GM18870 (cell line): ENCODE results near the gene ETFB.

ENCODE experiments used
- ATAC-seq: cut with Tn5 transposase; IDR thresholded peaks from one replicate; pipeline ENCODE4 v1.9.1; 2021; ENCODE audit warnings: moderate library complexity; ENCODE audit not compliant: unreplicated experiment

The ETFB gene

DNA sequence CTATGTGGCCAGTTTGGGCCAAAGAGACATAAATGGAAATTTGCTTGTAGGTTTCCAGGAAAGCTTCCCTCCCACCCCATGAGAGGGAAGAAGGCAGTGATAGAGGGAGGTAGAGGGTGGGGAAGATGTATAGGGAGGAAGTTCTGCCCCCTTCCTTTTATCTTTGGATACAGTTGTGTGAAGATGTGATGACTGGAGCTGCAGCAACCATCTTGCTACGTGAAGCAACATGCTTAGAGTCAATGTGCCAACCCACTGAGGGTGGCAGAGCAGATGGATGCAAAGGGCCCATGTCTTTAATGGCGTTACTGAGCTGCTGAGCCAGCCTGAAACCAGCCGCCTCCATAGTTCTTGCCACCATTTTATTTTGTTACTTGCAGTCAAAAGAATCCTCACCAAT lies 35.0 kb downstream of the ETFB start:
- ATAC-seq, result no peak

DNA sequence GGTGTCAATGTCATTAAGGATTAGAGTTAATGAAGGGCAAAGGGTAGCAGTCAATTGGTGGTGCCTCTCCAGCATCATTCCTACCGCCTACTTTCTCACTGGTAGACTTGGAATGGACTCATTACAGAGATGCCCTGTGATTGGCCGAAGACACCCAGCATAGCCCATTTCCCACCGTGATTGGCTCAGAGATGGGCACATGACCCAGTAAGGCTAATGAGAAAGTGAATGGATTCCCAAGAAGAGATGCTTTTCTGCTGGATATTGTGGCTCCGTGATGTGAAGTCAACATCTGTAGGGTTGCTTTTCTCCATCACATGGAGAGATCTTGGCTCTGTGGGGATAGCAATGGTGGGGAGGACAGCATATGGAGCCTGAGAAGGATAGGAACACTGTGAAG lies 35.8 kb downstream of the ETFB start:
- ATAC-seq, result no peak

DNA sequence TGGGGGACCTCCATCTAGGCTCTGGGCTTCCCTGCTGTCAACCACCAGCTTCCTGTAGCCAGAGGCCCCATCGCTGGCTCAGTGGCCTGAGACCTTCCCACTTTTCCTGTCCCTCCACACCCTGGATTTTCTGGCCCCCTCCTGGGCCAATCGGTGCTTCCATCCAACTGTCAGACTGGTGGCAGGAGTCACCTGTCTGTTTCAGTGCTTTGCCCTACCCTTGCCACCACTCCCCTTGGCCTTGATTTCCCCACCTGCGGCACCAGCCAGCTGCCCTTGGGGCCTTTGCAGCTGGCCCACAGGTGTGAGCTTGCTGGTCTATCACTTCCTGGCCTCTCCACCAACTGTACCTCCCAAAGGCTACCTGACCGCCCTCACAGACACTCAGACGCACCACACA lies 36.8 kb downstream of the ETFB start:
- ATAC-seq, result no peak

DNA sequence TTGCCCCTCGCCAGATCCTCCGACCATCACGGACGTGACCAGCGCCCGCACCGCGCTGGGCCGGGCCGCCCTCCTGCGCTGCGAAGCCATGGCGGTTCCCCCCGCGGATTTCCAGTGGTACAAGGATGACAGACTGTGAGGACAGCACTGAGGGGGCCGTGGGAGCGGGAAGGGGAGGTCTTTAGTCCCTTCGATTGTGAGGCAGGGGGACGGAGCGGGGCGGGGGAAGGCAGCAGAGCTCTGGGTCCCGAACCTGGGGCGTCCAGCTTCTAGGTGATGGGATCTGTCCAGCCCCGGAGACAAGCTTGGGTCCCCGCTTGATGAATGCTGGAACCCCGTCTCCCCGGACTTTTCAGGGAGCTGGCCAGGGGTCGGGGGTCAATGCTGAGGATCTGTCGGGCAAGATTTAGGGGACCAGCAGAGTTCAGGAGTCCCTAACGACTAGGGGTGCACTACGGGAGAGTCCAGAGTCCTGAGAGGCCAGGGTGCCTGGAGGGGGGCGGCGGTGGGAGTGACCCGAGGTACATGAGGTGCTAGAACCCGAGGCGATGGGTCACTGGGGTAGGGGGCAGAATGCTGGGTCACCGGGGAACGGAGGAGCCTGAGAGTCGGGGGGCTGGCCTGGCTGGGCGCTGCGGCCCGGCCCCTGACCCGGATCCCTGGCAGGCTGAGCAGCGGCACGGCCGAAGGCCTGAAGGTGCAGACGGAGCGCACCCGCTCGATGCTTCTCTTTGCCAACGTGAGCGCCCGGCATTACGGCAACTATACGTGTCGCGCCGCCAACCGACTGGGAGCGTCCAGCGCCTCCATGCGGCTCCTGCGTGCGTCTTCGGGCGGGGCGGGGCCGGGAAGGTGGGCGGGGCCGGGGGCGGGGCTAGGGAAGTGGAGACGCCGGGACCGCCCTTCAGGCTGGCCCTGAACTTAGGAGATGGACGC lies 38.9 kb downstream of the ETFB start:
- no peak for ATAC-seq

DNA sequence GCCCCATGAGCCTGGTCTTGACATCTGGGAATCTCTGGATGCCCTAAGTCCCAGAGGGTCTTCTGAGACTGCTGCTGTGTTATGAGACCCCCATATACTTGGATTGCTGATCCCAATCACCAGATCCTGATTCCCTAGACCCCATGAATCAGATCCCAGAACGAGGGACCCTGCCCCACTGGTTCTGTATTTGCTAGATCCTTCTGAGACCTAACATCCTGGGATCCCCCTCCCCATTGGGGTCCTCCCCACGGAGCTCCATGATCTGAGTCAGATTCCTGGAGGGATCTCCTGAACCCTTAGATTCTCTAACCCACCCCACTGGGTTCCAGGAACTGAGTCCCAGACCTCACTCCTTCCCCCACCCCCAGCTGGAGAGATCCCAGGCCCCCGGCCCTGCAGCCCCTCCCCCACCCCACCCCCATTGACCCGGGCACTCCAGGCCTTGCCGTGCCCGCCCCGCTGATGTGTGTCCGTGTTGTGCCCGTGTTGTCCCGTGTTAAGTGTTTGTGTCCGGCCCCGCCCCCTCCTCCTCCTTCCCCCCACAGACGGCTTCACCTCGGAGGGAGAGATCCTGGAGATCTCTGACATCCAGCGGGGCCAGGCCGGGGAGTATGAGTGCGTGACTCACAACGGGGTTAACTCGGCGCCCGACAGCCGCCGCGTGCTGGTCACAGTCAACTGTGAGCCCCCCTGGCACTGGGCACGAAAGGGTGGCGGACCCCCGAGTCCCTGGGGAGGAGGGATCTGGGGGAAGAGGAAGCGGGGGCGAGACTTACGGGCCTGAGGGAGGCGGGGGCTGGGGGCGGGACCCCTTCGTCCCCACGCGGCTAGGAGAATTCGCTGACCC lies 39.7 kb downstream of the ETFB start:
- no peak for ATAC-seq

DNA sequence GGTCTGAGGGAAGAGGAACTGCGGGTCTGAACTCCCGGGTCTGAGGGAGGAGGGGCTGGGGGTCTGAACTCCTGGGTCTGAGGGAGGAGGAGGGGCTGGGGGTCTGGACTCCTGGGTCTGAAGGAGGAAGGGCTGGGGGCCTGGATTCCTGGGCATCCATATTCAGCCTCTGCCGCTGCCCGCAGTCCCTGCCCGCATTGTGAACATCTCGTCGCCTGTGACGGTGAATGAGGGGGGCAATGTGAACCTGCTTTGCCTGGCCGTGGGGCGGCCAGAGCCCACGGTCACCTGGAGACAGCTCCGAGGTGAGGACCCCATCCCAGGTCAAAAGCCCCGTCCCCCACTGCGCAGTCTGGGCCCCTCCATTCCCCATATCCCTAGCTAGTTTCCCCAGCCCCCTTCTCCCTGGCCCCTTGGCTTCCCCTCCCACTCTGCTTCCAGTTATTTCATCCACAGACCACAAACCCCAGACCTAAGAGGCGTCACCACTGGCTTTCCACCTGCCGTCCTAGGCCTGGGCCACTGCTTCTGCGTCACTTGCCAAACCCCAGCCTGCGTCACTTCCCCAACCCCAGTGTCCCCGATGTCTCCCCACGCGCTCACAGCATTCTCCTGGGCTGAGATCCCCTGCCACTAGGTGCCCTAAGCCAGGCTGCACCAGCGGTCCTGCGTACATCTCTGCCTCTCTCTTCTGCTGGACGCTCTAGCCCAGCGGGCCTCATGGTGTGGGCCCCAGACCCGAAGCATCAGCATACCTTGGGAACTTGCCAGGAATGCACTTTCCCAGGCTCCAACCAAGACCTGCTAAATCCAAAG lies 40.8 kb downstream of the ETFB start:
- no peak for ATAC-seq

DNA sequence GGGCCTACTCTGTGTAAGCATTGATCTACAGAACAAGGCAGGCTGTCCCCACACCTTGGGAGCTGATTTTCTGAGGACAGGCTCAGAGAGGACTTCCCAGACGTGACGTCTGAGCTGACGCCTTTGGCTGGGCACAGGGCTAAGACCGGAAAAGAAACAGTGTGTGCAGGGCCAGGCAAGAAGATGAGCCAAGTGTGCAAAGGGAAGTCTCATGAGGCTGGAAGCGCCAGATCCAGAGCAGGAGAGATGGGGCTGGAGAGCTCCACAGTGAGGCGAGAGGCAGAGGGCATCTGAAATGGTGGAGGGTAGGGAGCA lies 42.1 kb downstream of the ETFB start:
- ATAC-seq, result no peak

DNA sequence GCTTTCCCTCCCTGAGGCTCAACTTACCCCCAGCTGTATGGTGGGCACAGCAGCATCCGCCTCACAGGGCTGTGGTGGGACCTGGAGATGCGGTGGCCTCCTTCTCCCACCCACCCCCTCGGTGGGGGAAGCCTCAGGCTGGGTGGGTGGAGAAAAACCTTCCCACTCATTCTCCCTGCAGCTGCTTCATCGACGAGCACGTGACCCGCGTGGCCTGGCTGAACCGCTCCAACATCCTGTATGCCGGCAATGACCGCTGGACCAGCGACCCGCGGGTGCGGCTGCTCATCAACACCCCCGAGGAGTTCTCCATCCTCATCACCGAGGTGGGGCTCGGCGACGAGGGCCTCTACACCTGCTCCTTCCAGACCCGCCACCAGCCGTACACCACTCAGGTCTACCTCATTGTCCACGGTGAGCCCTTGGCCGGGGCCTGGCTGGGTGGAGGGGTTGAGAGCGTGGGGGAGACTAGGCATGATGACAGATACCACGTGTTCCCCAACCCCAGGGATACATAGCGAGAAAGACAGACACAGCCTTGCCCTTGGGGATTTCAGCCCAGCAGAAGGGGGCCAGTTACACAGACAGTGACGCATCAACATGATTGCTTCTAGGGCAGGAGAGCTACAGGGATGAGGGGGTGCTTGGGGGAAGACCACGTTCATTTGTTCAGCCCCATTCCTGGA lies 42.6 kb downstream of the ETFB start:
- no peak for ATAC-seq

DNA sequence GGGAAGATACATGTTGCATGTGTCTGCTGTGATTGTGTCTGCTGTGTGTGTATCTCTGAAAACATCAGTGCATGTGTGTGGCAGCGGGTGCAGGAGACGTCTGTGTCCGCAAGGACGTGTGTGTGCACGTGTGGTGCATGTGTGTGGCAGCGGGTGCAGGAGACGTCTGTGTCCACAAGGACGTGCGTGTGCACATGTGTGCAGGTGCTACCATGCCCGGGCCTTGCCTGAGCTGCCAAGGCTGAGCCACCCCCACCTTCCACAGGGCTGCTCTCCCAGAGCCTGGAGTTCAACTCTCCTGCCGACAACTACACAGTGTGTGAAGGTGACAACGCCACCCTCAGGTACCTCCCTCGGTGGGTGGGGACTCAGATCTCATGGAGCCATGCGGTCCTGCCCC lies 44.4 kb downstream of the ETFB start:
- ATAC-seq, result no peak

DNA sequence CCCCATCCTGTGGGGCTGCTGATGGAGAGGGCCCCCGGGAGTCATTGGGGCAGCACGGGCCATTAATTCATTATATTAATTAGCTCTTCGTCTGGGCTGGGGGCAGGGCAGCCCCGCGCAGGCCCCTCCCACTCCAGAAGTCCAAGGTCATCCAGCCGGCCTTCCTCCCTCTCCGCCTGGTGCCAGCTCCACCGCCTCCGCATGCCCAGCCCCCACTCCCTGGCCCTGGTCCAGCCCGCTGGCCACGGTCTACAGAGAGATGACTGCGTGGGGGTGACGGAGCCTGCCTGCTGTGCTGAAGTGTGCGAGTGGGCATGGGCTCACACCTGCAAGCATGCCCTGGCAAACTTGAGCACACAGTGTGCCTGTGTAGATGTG lies 45.9 kb downstream of the ETFB start:
- no peak for ATAC-seq

DNA sequence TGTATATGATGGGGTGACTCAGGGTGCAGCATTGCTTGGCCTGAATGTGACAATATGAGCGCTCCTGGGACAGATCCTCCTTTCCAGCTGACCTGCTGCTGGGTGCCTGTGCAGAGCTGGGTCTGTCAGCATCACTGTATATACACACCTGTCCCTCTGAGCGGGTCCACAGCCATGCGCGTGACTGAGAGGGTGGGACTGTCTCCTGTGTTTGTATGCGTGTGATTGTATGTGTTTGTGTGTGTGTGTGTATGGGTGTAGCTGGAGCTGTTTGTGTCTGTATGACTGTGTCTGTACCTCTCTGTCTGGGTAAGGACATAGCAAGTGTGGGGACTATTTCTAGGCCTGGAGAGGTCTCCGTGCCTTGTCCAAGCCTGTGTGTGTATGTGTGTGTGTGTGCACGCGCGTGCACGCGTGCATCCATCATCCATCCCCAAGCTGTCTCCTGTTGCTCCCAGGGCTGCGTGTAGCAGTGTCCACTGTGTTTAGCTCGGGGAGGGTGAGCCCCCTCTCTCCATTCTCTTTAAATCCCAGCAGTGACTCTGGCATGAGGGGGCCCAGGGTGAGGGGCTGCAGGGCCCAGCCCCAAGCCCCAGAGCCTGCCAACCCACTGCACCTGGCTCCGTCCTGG lies 46.4 kb downstream of the ETFB start:
- no peak for ATAC-seq

DNA sequence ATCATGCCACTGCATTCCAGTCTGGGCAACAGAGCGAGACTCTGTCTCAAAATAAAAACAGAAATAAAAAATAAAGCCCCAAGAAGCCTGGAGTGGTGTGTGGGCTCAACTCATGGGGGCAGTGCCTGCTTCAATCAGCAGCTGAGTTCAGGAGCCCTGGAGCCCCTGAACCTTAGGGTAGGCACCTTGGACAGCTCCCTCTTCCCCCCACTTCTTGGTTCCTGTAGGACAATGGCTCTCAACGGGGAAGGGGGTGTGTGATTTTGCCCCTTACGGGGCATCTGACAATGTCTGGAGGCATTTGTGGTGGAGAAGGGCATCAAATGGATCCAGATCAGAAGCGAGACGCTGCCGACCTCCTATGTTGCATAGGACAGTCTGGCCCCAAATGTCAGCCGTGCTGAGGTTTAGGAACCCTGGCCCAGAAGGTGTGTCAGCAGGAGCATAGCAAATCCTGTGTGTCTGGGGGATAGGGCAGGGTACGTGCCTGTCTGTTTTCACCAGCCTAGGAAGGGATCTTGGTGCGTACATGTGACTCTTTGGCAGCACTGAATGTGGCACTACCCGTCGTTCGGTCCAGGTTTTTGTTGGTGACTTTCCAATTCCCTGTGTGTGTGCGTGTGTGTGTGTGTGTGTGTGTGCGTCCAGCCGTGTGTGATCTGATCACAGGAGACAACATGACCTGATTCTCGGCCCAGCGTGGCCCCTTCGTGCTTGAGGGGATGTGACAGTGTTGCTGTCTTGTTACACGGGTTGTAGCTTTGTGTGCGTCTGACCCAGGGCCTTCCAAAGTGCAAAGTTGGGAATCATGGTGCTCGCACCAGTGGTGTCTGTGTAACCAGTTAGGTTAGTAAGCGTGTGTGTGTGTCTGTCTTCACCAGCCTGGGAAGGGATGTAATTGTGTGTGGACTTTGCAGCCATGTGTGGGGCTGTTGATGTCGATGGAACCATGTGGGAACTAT lies 47.2 kb downstream of the ETFB start:
- no peak for ATAC-seq

DNA sequence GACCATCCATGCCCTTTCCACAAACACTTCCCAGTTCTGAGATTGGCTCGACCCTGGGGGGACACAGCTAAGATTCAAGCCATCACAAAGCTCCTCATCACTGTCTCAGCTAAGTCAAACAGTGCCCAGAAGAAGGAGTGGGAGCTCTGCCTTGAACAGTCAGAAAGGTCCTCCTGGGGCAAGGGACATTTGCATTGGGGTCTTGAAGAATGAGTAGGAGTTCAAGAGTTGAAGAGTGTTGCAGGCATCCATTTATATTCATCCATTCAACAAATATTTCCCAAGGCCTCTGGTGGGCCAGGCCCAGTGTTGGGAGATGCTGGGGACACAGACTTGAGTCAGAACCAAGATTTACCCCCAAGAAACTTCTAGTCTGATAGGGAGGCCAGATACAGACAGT lies 48.2 kb downstream of the ETFB start:
- ATAC-seq, result no peak

DNA sequence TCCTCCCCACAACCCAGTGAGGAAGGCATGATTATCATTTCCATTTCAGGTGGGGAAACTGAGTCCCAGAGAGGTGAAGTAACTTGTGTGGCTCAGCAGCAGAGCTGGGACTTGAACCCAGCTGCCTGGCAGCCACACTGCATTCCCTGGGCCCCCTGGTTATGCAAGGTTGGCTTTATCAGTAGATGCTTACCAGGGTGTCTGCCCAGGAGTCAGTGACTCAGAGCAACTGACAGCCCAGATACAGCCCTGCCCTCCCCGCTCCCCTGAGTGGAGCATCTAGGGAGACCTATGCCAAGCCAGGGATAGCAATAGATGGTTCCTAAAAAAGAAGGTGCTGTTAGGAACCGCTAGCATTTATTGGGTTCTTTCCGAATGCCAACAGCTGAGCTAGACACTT lies 48.8 kb downstream of the ETFB start:
- no peak for ATAC-seq

DNA sequence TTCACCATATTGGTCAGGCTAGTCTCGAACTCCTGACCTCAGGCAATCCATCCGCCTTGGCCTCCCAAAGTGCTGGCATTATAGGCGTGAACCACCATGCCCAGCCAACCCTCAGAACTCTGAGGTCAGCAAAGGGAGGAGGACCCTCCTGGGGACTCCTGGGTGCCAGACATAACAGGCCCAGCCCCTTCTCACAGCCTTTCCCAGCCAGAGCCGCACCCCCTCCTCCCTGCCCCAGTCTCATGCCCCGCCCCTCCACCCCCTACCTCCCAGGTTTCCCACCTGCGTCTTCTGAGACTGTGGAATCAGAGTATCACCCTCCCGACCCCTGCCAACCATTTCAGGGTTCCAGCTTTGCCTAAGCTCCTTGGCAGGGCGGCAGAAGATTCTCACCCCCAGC lies 49.5 kb downstream of the ETFB start:
- no peak for ATAC-seq

DNA sequence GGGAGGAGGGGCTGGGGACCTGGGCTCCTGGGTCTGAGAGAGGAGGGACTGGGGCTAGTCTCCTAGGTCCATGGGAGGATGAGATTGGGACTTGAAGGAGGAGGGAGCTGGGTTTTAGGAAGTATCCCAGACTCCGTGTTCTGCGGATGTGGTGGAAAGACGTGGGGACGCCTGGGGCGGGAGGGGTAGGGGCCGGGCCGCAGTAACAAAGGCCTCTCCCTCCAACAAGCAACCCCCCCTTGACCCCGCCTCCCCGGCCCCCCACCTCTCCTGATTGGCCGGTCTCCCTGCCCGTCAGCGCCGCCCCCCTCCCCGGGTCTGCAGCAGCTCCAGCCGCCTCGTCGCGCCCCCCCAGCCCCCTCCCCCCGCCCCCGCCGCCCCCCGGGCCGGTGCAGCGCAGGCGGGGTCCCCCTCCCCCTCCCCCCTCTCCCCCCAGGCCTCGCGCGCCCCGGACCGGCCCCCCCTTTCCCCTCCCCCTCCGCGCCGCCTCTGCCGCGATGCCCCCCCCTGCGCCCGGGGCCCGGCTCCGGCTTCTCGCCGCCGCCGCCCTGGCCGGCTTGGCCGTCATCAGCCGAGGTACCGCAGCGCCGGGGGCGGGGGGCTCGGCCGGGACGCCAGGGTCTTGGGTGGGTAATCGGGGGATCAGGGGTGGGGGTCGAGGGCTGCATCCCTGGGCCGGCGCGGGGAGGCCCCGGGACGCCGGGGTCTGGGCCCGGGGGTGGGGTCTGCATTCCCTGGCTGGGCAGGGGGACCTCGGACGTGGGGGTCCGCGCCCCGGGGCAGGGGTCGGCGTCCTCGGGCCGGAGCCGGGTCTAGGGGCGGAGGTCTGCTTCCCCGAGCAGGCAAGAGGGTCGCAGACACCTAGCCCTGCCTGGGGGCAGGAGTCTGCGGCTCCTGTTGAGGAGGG lies 54.6 kb downstream of the ETFB start, which contains the start of gene IGLON5:
IGLON5 (plus strand) TSS at position 294 of the 907 bp plus-strand sequence; CDS start at position 498, 204 bp downstream.
- ATAC-seq, result no peak

DNA sequence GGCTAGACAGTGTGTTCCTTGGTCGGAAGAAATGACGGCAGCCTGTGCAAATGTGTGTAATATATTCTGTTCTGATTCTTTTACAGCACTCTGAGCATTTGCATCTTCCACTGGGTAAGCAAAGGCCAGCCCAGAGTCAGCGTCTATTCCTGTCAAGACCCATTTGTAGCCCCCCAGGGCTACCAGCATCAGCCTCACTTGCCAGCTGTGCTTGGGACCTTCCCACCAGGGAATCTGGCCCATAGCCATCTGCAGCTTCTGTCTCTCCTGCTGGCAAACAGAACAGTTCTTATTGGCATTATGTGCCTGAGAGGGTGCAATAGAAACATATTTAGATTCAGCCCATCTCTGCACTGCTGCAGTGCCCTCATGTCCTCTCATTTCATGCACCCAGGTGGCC lies 60.7 kb downstream of the ETFB start:
- ATAC-seq, result no peak

DNA sequence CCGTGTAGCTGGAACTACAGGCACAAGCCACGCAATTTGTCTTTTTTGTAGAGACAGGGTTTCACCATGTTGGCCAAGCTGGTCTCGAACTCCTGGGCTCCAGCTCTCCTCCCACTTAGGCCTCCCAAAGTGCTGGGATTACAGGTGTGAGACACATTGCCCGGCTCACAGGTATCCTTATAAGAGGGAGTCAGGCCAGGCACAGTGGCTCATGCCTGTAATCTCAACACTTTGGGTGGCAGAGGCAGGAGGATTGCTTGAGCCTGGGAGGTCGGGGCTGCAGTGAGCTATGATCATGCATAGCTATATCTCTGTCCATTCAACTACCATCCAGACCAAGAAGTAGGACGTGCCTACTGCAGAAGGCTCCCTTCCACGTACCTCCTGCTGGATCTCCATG lies 64.9 kb downstream of the ETFB start:
- ATAC-seq, result no peak
